HG02981 (cell line): Measurements from ENCODE around the gene KCNMA1.
"Not testable (repeated sequence)": the region's sequence is repeated elsewhere in the genome, so short reads cannot be mapped to it uniquely, and the experiment has no call there.

ENCODE experiments used
- ATAC-seq: cut with Tn5 transposase; IDR thresholded peaks from one replicate; pipeline ENCODE4 v1.9.1; 2021; ENCODE audit warnings: mild to moderate bottlenecking, moderate library complexity; ENCODE audit not compliant: unreplicated experiment

Gene KCNMA1

GRCh38 chr10:77664696-77665095, 27.1 kb upstream of the KCNMA1 start:
- ATAC-seq = no peak

GRCh38 chr10:77664008-77664407, 26.4 kb upstream of the KCNMA1 start:
- ATAC-seq = no peak

GRCh38 chr10:77661674-77662073, 24.1 kb upstream of the KCNMA1 start:
- ATAC-seq = no peak

- no peak for ATAC-seq
Observed at GRCh38 chr10:77661100-77661499, 23.5 kb upstream of the KCNMA1 start.

- not testable (repeated sequence) for ATAC-seq
Observed at GRCh38 chr10:77659046-77659670, 21.6 kb upstream of the KCNMA1 start.

- ATAC-seq = no peak
Observed at GRCh38 chr10:77653210-77653609, 15.6 kb upstream of the KCNMA1 start.

- ATAC-seq = no peak
Observed at GRCh38 chr10:77649333-77650331, 12.0 kb upstream of the KCNMA1 start.

GRCh38 chr10:77648472-77648871, 10.9 kb upstream of the KCNMA1 start:
- no peak for ATAC-seq

GRCh38 chr10:77647543-77648293, 10.1 kb upstream of the KCNMA1 start:
- no peak for ATAC-seq

GRCh38 chr10:77644557-77645243, 7.1 kb upstream of the KCNMA1 start:
- no peak for ATAC-seq

- ATAC-seq = no peak
Observed at GRCh38 chr10:77643795-77644468, 6.3 kb upstream of the KCNMA1 start.

GRCh38 chr10:77641788-77642397, 4.3 kb upstream of the KCNMA1 start:
- ATAC-seq = no peak

GRCh38 chr10:77641344-77641743, 3.7 kb upstream of the KCNMA1 start:
- ATAC-seq = no peak

GRCh38 chr10:77640167-77640566, 2.6 kb upstream of the KCNMA1 start:
- no peak for ATAC-seq

GRCh38 chr10:77639756-77640155, 2.1 kb upstream of the KCNMA1 start:
- no peak for ATAC-seq

- ATAC-seq = no peak
Observed at GRCh38 chr10:77638321-77639101, 903 bp upstream of the KCNMA1 start.

- no peak for ATAC-seq
Observed at GRCh38 chr10:77636967-77637531, 559 bp downstream of the KCNMA1 start.

- ATAC-seq = no peak
Observed at GRCh38 chr10:77636282-77636966, 1.2 kb downstream of the KCNMA1 start.
